KMS-11 (cell line): ENCODE results near the gene CARNS1.
A peak's percentile ranks its signal among the peaks of the same experiment; 100 is the strongest.
"Not testable (repeated sequence)": the region's sequence is repeated elsewhere in the genome, so short reads cannot be mapped to it uniquely, and the experiment has no call there.

Source experiments
- H2AFZ ChIP-seq: fragments of 200-600 bp; sonication (generic); 2 replicates; pipeline ENCODE4 v1.6.1; 2016; ENCODE audit warnings: antibody characterized with exemption, mixed run types, low read depth
- H3K27ac ChIP-seq: fragments of 200-600 bp; sonication (generic); 2 replicates; pipeline ENCODE4 v1.6.1; 2016; ENCODE audit warnings: mild to moderate bottlenecking, mixed run types
- H3K27me3 ChIP-seq: fragments of 200-600 bp; sonication (generic); 2 replicates; pipeline ENCODE4 v1.6.1; 2017; ENCODE audit warnings: mild to moderate bottlenecking, low read depth, mixed run types, moderate library complexity; ENCODE audit not compliant: insufficient read depth
- H3K36me3 ChIP-seq: fragments of 200-600 bp; sonication (generic); 2 replicates; pipeline ENCODE4 v1.6.1; 2017; ENCODE audit warnings: mild to moderate bottlenecking, mixed run types; ENCODE audit not compliant: insufficient read depth
- H3K4me1 ChIP-seq: fragments of 200-600 bp; sonication (generic); 2 replicates; pipeline ENCODE4 v1.6.1; 2016; ENCODE audit warnings: mild to moderate bottlenecking, low read depth, mixed run types; ENCODE audit not compliant: poor library complexity, severe bottlenecking
- H3K4me2 ChIP-seq: fragments of 200-600 bp; sonication (generic); 2 replicates; pipeline ENCODE4 v1.7.0; 2016; ENCODE audit warnings: mild to moderate bottlenecking, mixed run types
- H3K4me3 ChIP-seq: fragments of 200-600 bp; sonication (generic); IDR thresholded peaks from 2 replicates; pipeline ENCODE4 v1.6.1; 2017; ENCODE audit warnings: low read depth, low read length, mixed read lengths; ENCODE audit not compliant: insufficient read depth
- H3K79me2 ChIP-seq: fragments of 200-600 bp; sonication (generic); 2 replicates; pipeline ENCODE4 v1.6.1; 2016; ENCODE audit warnings: low read depth, mixed run types; ENCODE audit not compliant: insufficient read depth
- H3K9ac ChIP-seq: fragments of 200-600 bp; sonication (generic); 2 replicates; pipeline ENCODE4 v1.6.1; 2016; ENCODE audit warnings: mild to moderate bottlenecking, mixed run types
- H4K20me1 ChIP-seq: fragments of 200-600 bp; sonication (generic); 2 replicates; pipeline ENCODE4 v1.6.1; 2016; ENCODE audit warnings: mild to moderate bottlenecking, mixed run types; ENCODE audit not compliant: insufficient read depth
- TF ChIP-seq, protein P1 (sequence below): fragments of 200-600 bp; sonication (generic); conservative IDR thresholded peaks from 2 replicates; pipeline ENCODE4 v1.6.1; 2017; ENCODE audit warnings: low read depth, mild to moderate bottlenecking, antibody characterized with exemption, low read length, moderate library complexity, mixed read lengths

The CARNS1 gene

DNA sequence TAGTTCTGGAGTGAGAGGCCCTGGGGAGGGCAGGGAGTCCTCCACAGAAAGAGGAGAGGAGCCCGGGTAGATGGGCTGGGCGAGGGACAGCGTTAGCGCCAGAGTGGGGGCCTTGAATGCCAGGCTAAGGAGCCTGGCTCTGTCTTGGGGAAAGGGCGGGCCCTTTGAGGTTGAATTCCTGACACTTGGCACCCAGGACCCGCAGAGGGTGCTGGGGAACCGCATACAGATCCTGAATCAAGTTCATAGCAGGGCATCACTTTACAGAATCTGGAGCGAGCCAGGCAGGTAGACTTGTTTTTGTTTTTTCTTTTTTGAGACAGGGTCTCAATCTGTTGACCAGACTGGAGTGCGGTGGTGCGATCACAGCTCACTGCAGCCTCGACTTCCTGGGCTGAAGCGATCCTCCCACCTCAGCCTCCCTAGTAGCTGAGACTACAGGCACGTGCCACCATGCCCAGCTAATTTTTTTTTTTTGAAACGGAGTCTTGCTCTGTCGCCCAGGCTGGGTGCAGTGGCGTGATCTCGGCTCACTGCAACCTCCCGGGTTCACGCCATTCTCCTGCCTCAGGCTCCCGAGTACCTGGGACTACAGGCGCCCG lies 6.1 kb downstream of the CARNS1 start:
- H3K4me2 ChIP-seq = peak overlapping the region; percentile 70; the same call in 1 of the 2 replicates
- H4K20me1 ChIP-seq = no peaks in the 10 kb centered on the region
- TF ChIP-seq, protein P1, sequence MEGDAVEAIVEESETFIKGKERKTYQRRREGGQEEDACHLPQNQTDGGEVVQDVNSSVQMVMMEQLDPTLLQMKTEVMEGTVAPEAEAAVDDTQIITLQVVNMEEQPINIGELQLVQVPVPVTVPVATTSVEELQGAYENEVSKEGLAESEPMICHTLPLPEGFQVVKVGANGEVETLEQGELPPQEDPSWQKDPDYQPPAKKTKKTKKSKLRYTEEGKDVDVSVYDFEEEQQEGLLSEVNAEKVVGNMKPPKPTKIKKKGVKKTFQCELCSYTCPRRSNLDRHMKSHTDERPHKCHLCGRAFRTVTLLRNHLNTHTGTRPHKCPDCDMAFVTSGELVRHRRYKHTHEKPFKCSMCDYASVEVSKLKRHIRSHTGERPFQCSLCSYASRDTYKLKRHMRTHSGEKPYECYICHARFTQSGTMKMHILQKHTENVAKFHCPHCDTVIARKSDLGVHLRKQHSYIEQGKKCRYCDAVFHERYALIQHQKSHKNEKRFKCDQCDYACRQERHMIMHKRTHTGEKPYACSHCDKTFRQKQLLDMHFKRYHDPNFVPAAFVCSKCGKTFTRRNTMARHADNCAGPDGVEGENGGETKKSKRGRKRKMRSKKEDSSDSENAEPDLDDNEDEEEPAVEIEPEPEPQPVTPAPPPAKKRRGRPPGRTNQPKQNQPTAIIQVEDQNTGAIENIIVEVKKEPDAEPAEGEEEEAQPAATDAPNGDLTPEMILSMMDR = no peak
- H2AFZ ChIP-seq = peak overlapping the region; percentile 73
- H3K27me3 ChIP-seq = no peaks in the 10 kb centered on the region; the same call in 1 of the 2 replicates
- no peaks in the 10 kb centered on the region for H3K36me3 ChIP-seq
- H3K9ac ChIP-seq = no peak overlapping the region
- no peak overlapping the region for H3K27ac ChIP-seq
- peaks cover 12% of the 10 kb centered on the region for H3K4me1 ChIP-seq
- H3K4me3 ChIP-seq = no peak overlapping the region
- no peaks in the 10 kb centered on the region for H3K79me2 ChIP-seq

DNA sequence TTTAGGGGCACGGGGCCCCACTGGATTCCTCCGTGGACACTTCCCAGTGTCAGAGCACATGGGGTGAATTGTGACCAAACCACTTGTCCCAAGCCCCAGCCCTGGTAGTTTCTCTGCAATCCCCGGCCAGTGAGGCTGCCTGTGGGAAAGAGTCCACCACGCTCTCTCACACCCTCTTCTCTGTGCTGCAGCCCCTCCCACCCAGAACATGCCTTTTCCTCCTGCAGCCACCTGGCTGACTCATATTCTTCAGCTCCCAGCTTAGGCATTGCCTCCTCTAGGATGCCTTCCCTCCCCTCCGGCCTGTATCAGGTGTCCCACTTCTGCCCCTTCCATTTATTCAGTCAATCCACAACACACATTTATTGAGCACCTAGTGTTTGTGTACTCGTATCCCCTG lies 7.4 kb downstream of the CARNS1 start:
- Histone ChIP-seq H3K9ac (no peak overlapping the region), H3K4me1 (peaks cover 12% of the 10 kb centered on the region)

GRCh38 chr11:67423466-67423865 lies 8.0 kb downstream of the CARNS1 start:
- peaks cover under 1% of the 10 kb centered on the region for H3K79me2 ChIP-seq
- H3K27ac ChIP-seq = no peak overlapping the region
- H4K20me1 ChIP-seq = no peaks in the 10 kb centered on the region
- peaks cover 12% of the 10 kb centered on the region for H3K4me1 ChIP-seq
- no peak overlapping the region for H2AFZ ChIP-seq
- no peaks in the 10 kb centered on the region for H3K36me3 ChIP-seq
- no peak overlapping the region for H3K4me3 ChIP-seq
- TF ChIP-seq, protein P1 = no peak
- no peak overlapping the region for H3K4me2 ChIP-seq
- no peaks in the 10 kb centered on the region for H3K27me3 ChIP-seq
- no peak overlapping the region for H3K9ac ChIP-seq

More for the DNA sequence above, 7.4 kb downstream of the CARNS1 start:
- Histone ChIP-seq H2AFZ (no peak overlapping the region), H3K27me3 (no peaks in the 10 kb centered on the region), H3K4me3 (no peak overlapping the region), H3K4me2 (no peak overlapping the region), H3K79me2 (no peaks in the 10 kb centered on the region), H4K20me1 (no peaks in the 10 kb centered on the region), H3K36me3 (no peaks in the 10 kb centered on the region), H3K27ac (no peak overlapping the region)
- TF ChIP-seq, protein P1 = no peak

DNA sequence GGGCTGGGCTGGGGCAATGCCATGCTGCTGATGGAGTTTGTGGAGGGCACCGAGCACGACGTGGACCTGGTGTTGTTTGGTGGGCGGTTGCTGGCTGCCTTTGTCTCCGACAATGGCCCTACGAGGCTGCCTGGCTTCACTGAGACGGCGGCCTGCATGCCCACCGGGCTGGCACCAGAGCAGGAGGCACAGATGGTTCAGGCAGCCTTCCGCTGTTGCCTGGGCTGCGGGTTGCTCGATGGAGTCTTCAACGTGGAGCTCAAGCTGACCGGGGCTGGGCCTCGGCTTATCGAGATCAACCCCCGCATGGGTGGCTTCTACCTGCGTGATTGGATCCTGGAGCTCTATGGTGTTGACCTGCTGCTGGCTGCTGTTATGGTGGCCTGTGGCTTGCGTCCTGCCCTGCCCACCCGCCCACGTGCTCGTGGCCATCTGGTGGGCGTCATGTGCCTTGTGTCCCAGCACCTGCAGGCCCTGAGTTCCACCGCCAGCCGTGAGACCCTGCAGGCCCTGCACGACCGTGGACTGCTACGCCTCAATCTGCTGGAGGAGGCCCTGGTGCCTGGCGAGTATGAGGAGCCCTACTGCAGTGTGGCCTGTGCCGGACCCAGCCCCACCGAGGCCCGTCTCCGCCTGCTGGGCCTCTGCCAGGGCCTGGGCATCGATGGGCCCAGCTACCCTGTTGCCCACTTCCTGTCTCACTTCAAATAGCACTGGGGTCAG lies 8.6 kb downstream of the CARNS1 start:
- Histone ChIP-seq H2AFZ (no peak overlapping the region), H3K79me2 (peaks cover 6% of the 10 kb centered on the region), H3K4me2 (no peak overlapping the region), H3K9ac (no peak overlapping the region), H3K4me1 (peaks cover 12% of the 10 kb centered on the region), H3K4me3 (no peak overlapping the region), H4K20me1 (no peaks in the 10 kb centered on the region), H3K36me3 (no peaks in the 10 kb centered on the region), H3K27me3 (no peaks in the 10 kb centered on the region), H3K27ac (no peak overlapping the region)
- TF ChIP-seq, protein P1 = no peak

DNA sequence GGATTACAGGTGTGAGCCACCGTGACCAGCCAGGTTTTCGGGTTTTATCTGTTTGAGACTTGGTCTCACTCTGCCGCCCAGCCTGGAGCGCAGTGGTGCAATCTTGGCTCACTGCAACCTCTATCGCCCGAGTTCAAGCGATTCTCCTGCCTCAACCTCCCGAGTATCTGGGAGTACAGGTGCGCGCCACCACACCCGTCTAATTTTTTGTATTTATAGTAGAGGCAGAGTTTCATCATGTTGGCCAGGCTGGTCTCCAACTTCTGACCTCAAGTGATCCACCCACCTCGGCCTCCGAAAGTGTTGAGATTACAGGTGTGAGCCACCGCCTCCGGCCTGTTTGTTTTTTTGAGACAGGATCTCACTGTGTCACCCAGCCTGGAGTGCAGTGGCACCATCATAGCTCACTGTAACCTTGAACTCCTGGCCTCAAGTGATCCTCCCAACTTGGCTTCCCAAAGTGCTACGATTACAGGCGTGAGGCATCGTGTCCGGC lies 11.9 kb downstream of the CARNS1 start:
- Histone ChIP-seq H3K27ac (peak overlapping the region; percentile 72), H3K79me2 (peaks cover 19% of the 10 kb centered on the region)

More for the DNA sequence above, 11.9 kb downstream of the CARNS1 start:
- H3K27me3 ChIP-seq, H3K4me3 ChIP-seq, H3K4me1 ChIP-seq, H4K20me1 ChIP-seq, H3K36me3 ChIP-seq: not testable (repeated sequence)
- H3K9ac ChIP-seq = peak overlapping the region; percentile 77; the same call in 1 of the 2 replicates
- peak overlapping the region; percentile 59 for H3K4me2 ChIP-seq
- H2AFZ ChIP-seq = peak overlapping the region; percentile 74
